RWPE2 (cell line): Measurements from ENCODE around the gene UBE4B.
"Not testable (repeated sequence)": the region's sequence is repeated elsewhere in the genome, so short reads cannot be mapped to it uniquely, and the experiment has no call there.

ENCODE experiments used
- ATAC-seq: fragments of 200-7000 bp; cut with Tn5 transposase; 3 replicates; pipeline ENCODE4 v1.9.1; 2021; ENCODE audit warnings: low read depth
- DNase-seq: peaks from one replicate; pipeline ENCODE4 v3.0.0-alpha.2; 2020; ENCODE audit warnings: low spot score
- H3K27ac ChIP-seq: fragments of 450-650 bp; 2 replicates; pipeline ENCODE4 v1.5.1; 2017; ENCODE audit warnings: mild to moderate bottlenecking; ENCODE audit not compliant: poor library complexity, severe bottlenecking
- H3K27me3 ChIP-seq: fragments of 250-450 bp; sonication (Bioruptor Pico); 2 replicates; pipeline ENCODE4 v1.5.1; 2021; ENCODE audit warnings: mild to moderate bottlenecking, moderate library complexity; ENCODE audit not compliant: insufficient read depth, poor library complexity, severe bottlenecking
- H3K36me3 ChIP-seq: fragments of 250-450 bp; sonication (Bioruptor Pico); 2 replicates; pipeline ENCODE4 v1.5.1; 2020; ENCODE audit warnings: low read depth, mild to moderate bottlenecking, moderate library complexity
- H3K4me1 ChIP-seq: fragments of 250-450 bp; sonication (Bioruptor Pico); 2 replicates; pipeline ENCODE4 v1.5.1; 2021; ENCODE audit warnings: mild to moderate bottlenecking, moderate library complexity; ENCODE audit not compliant: insufficient read depth, poor library complexity, severe bottlenecking
- H3K4me3 ChIP-seq: fragments of 250-450 bp; sonication (Bioruptor Pico); 2 replicates; pipeline ENCODE4 v1.5.1; 2021; ENCODE audit warnings: mild to moderate bottlenecking, moderate library complexity; ENCODE audit not compliant: severe bottlenecking
- H3K9me3 ChIP-seq: fragments of 250-450 bp; sonication (Bioruptor Pico); 2 replicates; pipeline ENCODE4 v1.5.1; 2021; ENCODE audit warnings: mild to moderate bottlenecking, moderate library complexity; ENCODE audit not compliant: severe bottlenecking
- CTCF ChIP-seq: fragments of 450-650 bp; IDR thresholded peaks from one replicate; pipeline ENCODE4 v1.5.1; 2017; ENCODE audit warnings: mild to moderate bottlenecking, moderate library complexity; ENCODE audit not compliant: poor library complexity, severe bottlenecking

Gene UBE4B

GRCh38 chr1:10196976-10197375 lies 164.2 kb downstream of the UBE4B start:
- Histone ChIP-seq H3K36me3 (no peaks in the 10 kb centered on the region), H3K4me3 (no peak overlapping the region), H3K4me1 (no peaks in the 10 kb centered on the region), H3K9me3 (no peaks in the 10 kb centered on the region), H3K27me3 (no peaks in the 10 kb centered on the region), H3K27ac (no peak overlapping the region)
- ATAC-seq (no peak), DNase-seq (no peak)
- TF ChIP-seq CTCF: no peak

DNA sequence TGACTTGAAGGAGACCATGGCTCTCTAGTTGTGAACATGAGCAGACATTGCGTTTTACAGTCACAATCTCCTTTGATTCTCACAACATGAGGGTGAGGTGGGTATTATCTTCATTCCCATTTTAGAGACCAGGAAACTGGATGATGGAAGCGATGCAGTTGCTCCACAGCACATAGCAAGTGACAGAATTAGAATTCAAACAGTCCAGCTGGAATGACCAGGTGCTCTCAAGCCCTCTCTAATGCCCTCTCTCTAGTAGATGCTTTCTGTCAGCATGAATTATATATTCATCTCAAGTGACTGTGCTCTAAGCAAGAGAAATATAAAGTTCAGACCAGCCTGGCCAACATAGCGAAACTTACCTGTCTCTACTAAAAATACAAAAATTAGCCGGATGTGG lies 167.9 kb downstream of the UBE4B start:
- Histone ChIP-seq H3K9me3 (no peaks in the 10 kb centered on the region), H3K4me3 (no peak overlapping the region), H3K27me3 (no peaks in the 10 kb centered on the region), H3K36me3 (no peaks in the 10 kb centered on the region), H3K4me1 (no peaks in the 10 kb centered on the region), H3K27ac (no peak overlapping the region)
- ATAC-seq (no peak), DNase-seq (no peak)
- TF ChIP-seq CTCF: no peak

DNA sequence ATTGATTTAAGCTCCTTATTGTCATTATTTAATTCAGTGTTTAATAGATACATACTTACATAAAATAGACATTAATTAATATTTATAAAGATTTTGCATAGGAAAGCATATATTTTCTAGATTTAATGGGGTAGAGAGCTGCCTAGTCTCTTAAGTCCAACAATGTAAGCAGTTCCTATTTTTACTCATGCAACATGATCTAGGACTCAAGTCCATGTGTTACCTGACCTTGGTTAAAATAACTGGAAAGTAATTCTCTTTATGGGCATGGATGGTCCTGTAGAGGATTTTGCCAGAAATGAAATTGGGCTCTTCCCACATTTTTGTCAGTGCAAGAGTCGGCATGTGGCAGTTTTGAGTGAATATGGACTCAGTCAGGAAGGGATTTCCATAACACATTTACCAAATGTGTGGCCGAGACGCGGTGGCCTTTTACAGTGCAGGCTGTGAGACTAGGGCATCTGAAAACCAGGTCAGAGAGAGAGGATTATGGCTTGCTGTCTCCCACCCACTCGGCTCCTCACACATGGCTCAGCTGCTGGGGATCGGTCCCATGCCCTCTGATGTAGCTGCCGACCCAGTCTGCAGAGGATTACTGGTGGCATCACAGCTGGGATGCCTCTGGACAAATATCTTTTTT lies 171.4 kb downstream of the UBE4B start:
- ATAC-seq (no peak), DNase-seq (no peak)
- no peaks in the 10 kb centered on the region for H3K4me1 ChIP-seq
- TF ChIP-seq CTCF: no peak
- no peaks in the 10 kb centered on the region for H3K9me3 ChIP-seq
- H3K27ac ChIP-seq: no peak overlapping the region
- no peak overlapping the region for H3K4me3 ChIP-seq
- H3K27me3 ChIP-seq: no peaks in the 10 kb centered on the region
- no peaks in the 10 kb centered on the region for H3K36me3 ChIP-seq

GRCh38 chr1:10205206-10205605 lies 172.4 kb downstream of the UBE4B start:
- not testable (repeated sequence) for H3K4me3 ChIP-seq, H3K27ac ChIP-seq, H3K4me1 ChIP-seq, H3K9me3 ChIP-seq, DNase-seq, ATAC-seq, H3K27me3 ChIP-seq, H3K36me3 ChIP-seq

GRCh38 chr1:10207810-10208209 lies 175.1 kb downstream of the UBE4B start:
- H3K27ac ChIP-seq: no peak overlapping the region
- ATAC-seq (no peak), DNase-seq (no peak)
- no peaks in the 10 kb centered on the region for H3K9me3 ChIP-seq
- H3K4me3 ChIP-seq: no peak overlapping the region
- H3K4me1 ChIP-seq: no peaks in the 10 kb centered on the region
- H3K36me3 ChIP-seq: no peaks in the 10 kb centered on the region
- TF ChIP-seq CTCF: no peak
- no peaks in the 10 kb centered on the region for H3K27me3 ChIP-seq
